NCI-H2227 (cell line): ENCODE measurements around the gene ZNF580.

Source experiments
- DNase-seq: peaks from one replicate; lab custom pipeline; 2025; ENCODE audit not compliant: unreplicated experiment; lab: John Stamatoyannopoulos, UW

Gene ZNF580

GRCh38 chr19:55688422-55689218, 47.8 kb downstream of the ZNF580 start:
- DNase-seq = peak; percentile 94

- DNase-seq = no peak
Observed at GRCh38 chr19:55689411-55690108, 48.8 kb downstream of the ZNF580 start.

GRCh38 chr19:55690109-55690768, 49.4 kb downstream of the ZNF580 start:
- no peak for DNase-seq

- DNase-seq = no peak
Observed at GRCh38 chr19:55690769-55691545, 50.2 kb downstream of the ZNF580 start.

GRCh38 chr19:55691561-55692481, 51.0 kb downstream of the ZNF580 start:
- no peak for DNase-seq

- DNase-seq = no peak
Observed at GRCh38 chr19:55692681-55693081, 51.9 kb downstream of the ZNF580 start.
